NCI-H146 treated with DMSO at 0.1 percent for 48 hours (cell line): ENCODE results near the gene DESI1.
"Not testable (repeated sequence)": the region's sequence is repeated elsewhere in the genome, so short reads cannot be mapped to it uniquely, and the experiment has no call there.

ENCODE experiments used
- DNase-seq: peaks from one replicate; lab custom pipeline; 2025; ENCODE audit not compliant: unreplicated experiment; lab: John Stamatoyannopoulos, UW

DESI1 gene

DNA sequence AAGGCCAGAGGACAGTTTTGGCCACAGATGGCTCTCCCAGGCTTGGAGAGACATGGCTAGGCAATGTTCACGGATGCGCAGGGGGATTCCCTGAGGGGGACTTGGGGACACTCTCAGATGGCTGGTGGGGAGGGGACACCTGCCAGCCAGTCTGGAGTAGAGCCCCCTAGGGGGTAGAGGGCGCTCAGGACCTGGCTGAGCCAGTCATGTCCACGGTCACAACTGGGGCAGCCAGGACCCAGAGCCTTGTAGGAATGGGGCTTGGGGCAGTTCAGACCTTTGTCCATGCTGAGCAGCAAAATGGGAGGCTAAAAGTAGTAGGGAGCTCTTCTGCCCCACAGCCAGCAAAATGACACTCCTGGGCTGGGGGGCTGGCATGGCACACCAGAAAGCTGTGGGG lies 58.4 kb downstream of the DESI1 start:
- DNase-seq = no peak

- no peak for DNase-seq
Measured at GRCh38 chr22:41561788-41562187, 59.1 kb downstream of the DESI1 start.

GRCh38 chr22:41561335-41561734 lies 59.5 kb downstream of the DESI1 start:
- DNase-seq = no peak

DNA sequence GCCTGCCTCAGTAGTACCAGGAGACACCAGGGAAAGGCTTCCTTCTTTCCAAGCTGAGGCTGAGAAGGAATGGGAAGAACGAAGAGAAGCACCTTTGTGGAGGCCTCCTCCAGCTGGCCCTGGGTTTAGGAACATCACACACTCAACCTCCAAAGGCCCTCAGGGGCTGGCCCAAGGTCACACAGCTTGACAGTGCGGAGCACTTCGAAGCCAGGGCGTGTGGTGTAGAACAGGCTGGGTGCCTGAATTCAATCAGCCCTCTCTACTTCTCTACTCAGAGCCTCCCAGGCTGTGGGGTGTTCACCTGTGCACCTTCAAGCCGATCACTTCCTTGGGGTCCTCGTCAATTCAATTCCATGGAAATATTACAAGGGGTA lies 60.8 kb downstream of the DESI1 start:
- no peak for DNase-seq

DNA sequence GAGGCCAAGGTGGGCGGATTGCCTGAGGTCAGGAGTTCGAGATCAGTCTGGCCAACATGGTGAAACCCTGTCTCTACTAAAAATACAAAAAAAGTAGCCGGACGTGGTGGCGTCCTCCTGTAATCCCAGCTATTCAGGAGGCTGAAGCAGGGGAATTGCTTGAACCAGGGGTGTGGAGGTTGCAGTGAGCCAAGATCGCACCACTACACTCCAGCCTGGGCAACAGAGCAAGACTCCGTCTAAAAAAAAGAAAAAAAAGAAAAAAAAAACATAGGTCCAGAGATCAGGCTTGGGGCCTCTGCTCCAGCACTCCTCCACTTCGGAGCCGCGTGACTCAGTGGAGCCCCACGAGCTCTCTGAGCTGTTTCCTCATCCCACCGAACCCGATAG lies 62.6 kb downstream of the DESI1 start:
- not testable (repeated sequence) for DNase-seq

DNA sequence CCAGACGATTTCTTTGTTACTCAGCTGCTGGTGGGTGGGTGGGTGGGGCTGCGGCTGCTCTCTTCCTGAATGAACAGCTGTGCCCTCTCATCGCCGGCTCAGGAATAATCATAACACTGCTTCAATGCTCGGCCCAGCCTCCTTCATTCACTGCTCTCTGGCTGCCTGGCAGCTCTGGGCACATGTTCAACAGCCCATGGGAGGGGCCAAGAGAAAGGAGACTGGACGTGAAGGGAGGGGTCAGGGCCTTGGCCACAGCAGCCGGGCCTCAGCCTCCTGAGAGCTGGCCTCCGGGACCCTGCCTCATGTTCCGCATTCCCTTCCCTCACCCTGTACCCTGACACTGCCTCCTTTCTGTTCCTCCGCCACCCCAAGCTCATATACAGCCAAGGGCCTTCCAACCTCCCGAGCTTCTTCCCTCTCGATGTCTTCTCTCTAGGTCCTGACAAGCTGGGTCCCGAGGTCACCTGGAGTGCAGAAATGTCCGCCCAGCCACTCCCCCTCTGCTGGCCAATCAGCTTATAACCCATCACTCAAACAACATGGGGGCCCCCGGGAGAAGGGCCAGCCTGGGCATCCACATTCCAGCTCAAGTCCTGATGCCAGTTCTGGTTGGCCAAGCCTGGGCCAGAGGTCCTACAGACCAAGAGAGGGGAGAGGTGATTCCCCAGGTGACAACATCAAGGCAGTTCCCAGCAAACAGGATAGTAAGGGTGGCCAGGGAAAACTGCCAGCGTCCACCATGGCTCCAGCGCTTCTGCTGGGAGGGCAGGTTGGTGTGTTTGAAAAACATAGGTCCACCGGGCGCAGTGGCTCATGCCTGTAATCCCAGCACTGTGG lies 63.2 kb downstream of the DESI1 start:
- no peak for DNase-seq

DNA sequence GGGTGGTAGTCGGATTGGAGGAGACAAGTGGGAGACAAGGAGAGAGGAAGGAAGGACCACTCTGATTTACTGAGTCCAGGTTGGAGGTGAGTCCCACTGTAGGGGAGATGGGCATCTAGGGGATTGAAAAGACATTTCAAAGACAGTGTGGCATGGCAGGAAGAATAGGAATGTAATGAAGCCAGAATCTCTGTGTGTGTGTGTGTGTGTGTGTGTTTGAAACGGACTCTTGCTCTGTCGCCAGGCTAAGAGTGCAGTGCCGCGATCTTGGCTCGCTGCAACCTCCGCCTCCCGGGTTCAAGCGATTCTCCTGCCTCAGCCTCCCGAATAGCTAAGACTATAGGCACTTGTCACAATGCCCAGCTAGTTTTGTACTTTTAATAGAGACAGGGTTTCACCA lies 64.3 kb downstream of the DESI1 start:
- DNase-seq = no peak

DNA sequence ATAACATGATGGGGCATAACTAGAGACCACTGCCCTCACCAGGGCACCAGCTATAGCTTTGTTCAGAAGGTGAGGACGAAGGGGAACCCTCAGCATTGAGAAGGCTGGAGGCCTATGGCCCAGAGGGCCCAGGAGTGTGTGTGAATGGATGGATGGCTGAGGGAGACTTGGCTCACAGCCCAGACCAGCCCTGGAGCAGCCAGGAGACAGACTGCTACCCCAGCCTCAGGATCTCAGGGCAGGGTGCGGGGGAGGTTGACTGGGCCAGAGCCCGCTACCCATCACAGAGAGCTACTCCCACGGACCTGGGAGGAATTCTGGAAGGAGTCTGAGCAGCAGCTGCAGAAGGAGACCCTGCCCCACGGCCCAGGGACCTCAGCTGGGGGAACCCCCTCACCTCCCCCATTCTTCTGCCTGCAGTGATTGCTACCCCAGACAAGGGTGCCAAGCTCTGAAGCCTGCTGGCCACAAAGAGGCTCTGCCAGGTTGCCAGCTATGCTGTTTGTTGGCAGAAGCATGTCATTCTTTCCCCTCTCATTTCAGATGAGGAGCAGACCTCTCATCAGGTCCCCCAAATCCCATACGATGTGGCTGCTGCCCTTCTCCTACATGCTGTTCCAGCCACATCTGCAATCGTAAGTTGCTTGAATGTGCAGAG lies 65.4 kb downstream of the DESI1 start:
- no peak for DNase-seq

DNA sequence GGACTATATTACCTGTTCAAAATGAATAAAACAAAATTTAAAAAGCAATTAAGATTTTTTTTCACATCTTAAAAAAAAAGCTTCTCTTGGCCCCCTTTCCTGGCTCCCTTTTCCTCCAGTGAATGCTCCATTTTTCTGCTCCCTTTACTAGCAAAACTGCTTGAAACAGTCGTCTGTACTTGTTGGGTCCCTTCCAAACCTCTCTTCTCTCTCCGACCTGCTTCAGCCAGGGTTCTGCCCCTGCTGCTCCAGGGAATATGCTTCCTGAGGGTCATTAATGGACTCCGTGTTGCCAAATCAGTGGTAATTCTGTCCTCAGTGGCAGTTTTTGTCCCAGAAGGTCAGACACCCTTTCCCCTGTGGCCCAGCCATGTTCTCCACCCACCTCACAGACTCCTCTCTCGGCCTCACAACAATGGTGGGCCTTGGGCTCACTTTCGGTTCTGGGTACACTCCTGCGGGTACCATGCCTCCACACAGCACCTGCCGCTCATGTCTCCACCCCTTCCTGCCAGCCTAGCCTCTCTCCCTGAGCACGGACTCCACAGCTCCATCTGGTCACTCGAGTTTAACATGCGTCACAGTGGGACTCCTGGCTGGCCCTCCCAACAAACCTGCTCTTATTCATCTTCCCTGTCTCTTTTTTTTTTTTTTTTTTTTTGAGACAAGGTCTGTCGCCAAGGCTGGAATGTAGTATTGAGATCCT lies 68.8 kb downstream of the DESI1 start:
- DNase-seq = no peak

GRCh38 chr22:41550952-41551491 lies 69.8 kb downstream of the DESI1 start:
- no peak for DNase-seq

GRCh38 chr22:41548830-41549211 lies 72.0 kb downstream of the DESI1 start:
- no peak for DNase-seq
